ENCODE data around the gene PGAM1.
"Not testable (repeated sequence)": the region's sequence is repeated elsewhere in the genome, so short reads cannot be mapped to it uniquely, and the experiment has no call there.

PGAM1 gene

GRCh38 chr10:97456686-97457065, 30.7 kb downstream of the PGAM1 start:
- no peak for DNase-seq (ENCODE audit: low read depth, low spot score)

GRCh38 chr10:97459111-97459510, 33.1 kb downstream of the PGAM1 start:
- DNase-seq (ENCODE audit: low read depth, low spot score) = no peak

GRCh38 chr10:97459933-97460332, 33.9 kb downstream of the PGAM1 start:
- no peak for DNase-seq (ENCODE audit: low read depth, low spot score)

GRCh38 chr10:97462309-97462708, 36.3 kb downstream of the PGAM1 start:
- DNase-seq (ENCODE audit: low read depth, low spot score) = no peak

GRCh38 chr10:97463363-97464132, 37.6 kb downstream of the PGAM1 start:
- DNase-seq (ENCODE audit: low read depth, low spot score) = peak; percentile 54

GRCh38 chr10:97464226-97464625, 38.2 kb downstream of the PGAM1 start:
- DNase-seq (ENCODE audit: low read depth, low spot score) = no peak

GRCh38 chr10:97465982-97466381, 40.0 kb downstream of the PGAM1 start:
- DNase-seq (ENCODE audit: low read depth, low spot score) = no peak

GRCh38 chr10:97466755-97467154, 40.8 kb downstream of the PGAM1 start:
- DNase-seq (ENCODE audit: low read depth, low spot score) = no peak

GRCh38 chr10:97468162-97468561, 42.2 kb downstream of the PGAM1 start:
- DNase-seq (ENCODE audit: low read depth, low spot score) = no peak

- DNase-seq (ENCODE audit: low read depth, low spot score) = not testable (repeated sequence)
These were observed 42.8 kb downstream of the PGAM1 start for GRCh38 chr10:97468781-97469180.

GRCh38 chr10:97474918-97475317, 48.9 kb downstream of the PGAM1 start:
- no peak for DNase-seq (ENCODE audit: low read depth, low spot score)

GRCh38 chr10:97475936-97476594, 50.1 kb downstream of the PGAM1 start:
- DNase-seq (ENCODE audit: low read depth, low spot score) = no peak

- DNase-seq (ENCODE audit: low read depth, low spot score) = not testable (repeated sequence)
These were observed 53.4 kb downstream of the PGAM1 start for GRCh38 chr10:97479410-97479809.

GRCh38 chr10:97479939-97480338, 53.9 kb downstream of the PGAM1 start:
- DNase-seq (ENCODE audit: low read depth, low spot score) = peak; percentile 97

GRCh38 chr10:97481071-97481470, 55.1 kb downstream of the PGAM1 start:
- DNase-seq (ENCODE audit: low read depth, low spot score) = no peak

GRCh38 chr10:97482381-97482780, 56.4 kb downstream of the PGAM1 start:
- no peak for DNase-seq (ENCODE audit: low read depth, low spot score)
